Kidney (tissue), 14 donors: ENCODE measurements around the gene HDLBP. TPM values are rescaled to one million over a fixed set of nuclear protein-coding genes. Genes with fewer than 3 reads are reported as not detected.

Experiments
- DNase-seq, 5 donors: peaks; one replicate each; pipeline ENCODE4 v3.0.0-alpha.2; 2013 to 2020
- FAIRE-seq: peaks from 2 replicates; lab custom pipeline; 2012; peaks lifted over from hg19 to GRCh38; lab: Jason Lieb, UNC
- H3K27ac ChIP-seq, 2 donors: one replicate each; pipeline ENCODE4 v1.7.0; 2013; ENCODE audit warnings: low read depth in 2 of 2, low read length in 2 of 2, inconsistent platforms in 1 of 2
- H3K27me3 ChIP-seq: one replicate; pipeline ENCODE4 v1.7.1; 2013; ENCODE audit warnings: low read length, inconsistent platforms; ENCODE audit not compliant: control insufficient read depth, insufficient read depth
- H3K36me3 ChIP-seq, 3 donors: one replicate each; pipeline versions ENCODE4 v1.7.0 to v1.7.1; 2013; ENCODE audit warnings: low read length in 3 of 3, control low read depth in 1 of 3, inconsistent platforms in 1 of 3; ENCODE audit not compliant: insufficient read depth in 3 of 3, control insufficient read depth in 2 of 3
- H3K4me1 ChIP-seq, 3 donors: one replicate each; pipeline versions ENCODE4 v1.7.0 to v1.7.1; 2013; ENCODE audit warnings: low read length in 3 of 3, inconsistent platforms in 1 of 3, low read depth in 1 of 3; ENCODE audit not compliant: control insufficient read depth in 2 of 3, insufficient read depth in 2 of 3
- H3K4me3 ChIP-seq, 3 donors: one replicate each; pipeline versions ENCODE4 v1.7.0 to v1.8.1; 2013; ENCODE audit warnings: low read length in 3 of 3, control low read depth in 1 of 3, inconsistent platforms in 1 of 3
- H3K9ac ChIP-seq, 3 donors: one replicate each; pipeline versions ENCODE4 v1.7.0 to v1.7.1; 2013; ENCODE audit warnings: low read length in 3 of 3, control low read depth in 1 of 3, inconsistent platforms in 1 of 3
- H3K9me3 ChIP-seq, 3 donors: one replicate each; pipeline versions ENCODE4 v1.7.0 to v1.7.1; 2013; ENCODE audit warnings: low read length in 3 of 3, control low read depth in 1 of 3, inconsistent platforms in 1 of 3; ENCODE audit not compliant: control insufficient read depth in 2 of 3, insufficient read depth in 1 of 3
- intact Hi-C: fragments of 100-400 bp; cut with DNase I; formaldehyde crosslinking; loops from one replicate; pipeline ENCODE4 v1.11.1; 2022
- polyA plus RNA-seq: library from polyadenylated mRNA; stranded (reverse); fragments of 350-450 nt; fragmentation: Illumina TruSeq; extraction: RNeasy Lipid Tissue Mini Kit (QIAGEN cat#74804); gene quantifications from one replicate; pipeline ENCODE4 v1.2.3, GENCODE V29; 2014; ENCODE audit warnings: low read depth, low replicate concordance; ENCODE audit not compliant: insufficient read depth
- total RNA-seq: library from RNA; stranded (reverse); fragmentation: NEBNext Ultra II Directional; extraction: Animal tissue kit (Norgen Biotek cat#: 25700); gene quantifications from one replicate; pipeline ENCODE4 v1.2.1, GENCODE V29; 2021
- TF ChIP-seq, protein P1 (sequence below): IDR thresholded peaks from 3 replicates; pipeline ENCODE4 v1.5.1; 2012; ENCODE audit warnings: mild to moderate bottlenecking, moderate library complexity, borderline replicate concordance; ENCODE audit not compliant: insufficient read depth; ENCODE audit errors: extremely low read depth
- donor health status: control.
- donor health status: control.
- donor health status: control.
- donor health status: control.
- donor health status: control.
- donor health status: DM: yes; HTN: yes; CAD: no.
- donor health status: Normal renal cell carcinoma (clear cell type).

The HDLBP gene
- total and polyA plus RNA-seq, 2 donors from 2014 or later = 256 to 356 TPM

DNA sequence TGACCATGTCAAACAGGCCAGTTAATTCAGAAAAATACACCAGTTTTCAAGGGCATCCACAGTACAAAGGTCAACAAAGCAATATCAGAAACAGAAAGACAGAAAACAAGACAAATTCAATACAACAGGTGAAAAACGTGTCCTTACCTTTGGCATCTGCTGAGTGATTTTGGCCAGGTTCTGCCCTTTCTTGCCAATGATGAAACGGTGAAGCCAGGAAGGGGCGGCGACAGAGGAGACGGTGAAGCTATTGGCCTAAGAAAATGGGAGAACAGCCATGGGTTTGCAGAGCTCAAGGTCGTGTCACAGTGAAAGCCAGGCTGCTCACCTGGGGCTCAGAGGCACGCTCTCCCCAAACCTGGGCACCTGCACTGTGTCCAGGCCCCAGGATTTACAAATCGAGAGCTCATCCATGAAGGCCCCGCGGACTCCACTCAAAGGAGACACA, 60.5 kb downstream of the HDLBP start:
- H3K27ac ChIP-seq = no peak overlapping the region
- H3K9me3 ChIP-seq = no peaks in the 10 kb centered on the region
- intact Hi-C loops = no loop called here
- no peak overlapping the region for H3K4me3 ChIP-seq
- TF ChIP-seq, protein P1, sequence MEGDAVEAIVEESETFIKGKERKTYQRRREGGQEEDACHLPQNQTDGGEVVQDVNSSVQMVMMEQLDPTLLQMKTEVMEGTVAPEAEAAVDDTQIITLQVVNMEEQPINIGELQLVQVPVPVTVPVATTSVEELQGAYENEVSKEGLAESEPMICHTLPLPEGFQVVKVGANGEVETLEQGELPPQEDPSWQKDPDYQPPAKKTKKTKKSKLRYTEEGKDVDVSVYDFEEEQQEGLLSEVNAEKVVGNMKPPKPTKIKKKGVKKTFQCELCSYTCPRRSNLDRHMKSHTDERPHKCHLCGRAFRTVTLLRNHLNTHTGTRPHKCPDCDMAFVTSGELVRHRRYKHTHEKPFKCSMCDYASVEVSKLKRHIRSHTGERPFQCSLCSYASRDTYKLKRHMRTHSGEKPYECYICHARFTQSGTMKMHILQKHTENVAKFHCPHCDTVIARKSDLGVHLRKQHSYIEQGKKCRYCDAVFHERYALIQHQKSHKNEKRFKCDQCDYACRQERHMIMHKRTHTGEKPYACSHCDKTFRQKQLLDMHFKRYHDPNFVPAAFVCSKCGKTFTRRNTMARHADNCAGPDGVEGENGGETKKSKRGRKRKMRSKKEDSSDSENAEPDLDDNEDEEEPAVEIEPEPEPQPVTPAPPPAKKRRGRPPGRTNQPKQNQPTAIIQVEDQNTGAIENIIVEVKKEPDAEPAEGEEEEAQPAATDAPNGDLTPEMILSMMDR = no peak
- DNase-seq (peak in 1 of 5 donors; percentile 19), FAIRE-seq (no peak)
- peaks cover 17 to 66% (median 47%) of the 10 kb centered on the region in 3 donors for H3K36me3 ChIP-seq
- H3K4me1 ChIP-seq = no peaks in the 10 kb centered on the region
- no peak overlapping the region for H3K9ac ChIP-seq
- H3K27me3 ChIP-seq = no peaks in the 10 kb centered on the region

DNA sequence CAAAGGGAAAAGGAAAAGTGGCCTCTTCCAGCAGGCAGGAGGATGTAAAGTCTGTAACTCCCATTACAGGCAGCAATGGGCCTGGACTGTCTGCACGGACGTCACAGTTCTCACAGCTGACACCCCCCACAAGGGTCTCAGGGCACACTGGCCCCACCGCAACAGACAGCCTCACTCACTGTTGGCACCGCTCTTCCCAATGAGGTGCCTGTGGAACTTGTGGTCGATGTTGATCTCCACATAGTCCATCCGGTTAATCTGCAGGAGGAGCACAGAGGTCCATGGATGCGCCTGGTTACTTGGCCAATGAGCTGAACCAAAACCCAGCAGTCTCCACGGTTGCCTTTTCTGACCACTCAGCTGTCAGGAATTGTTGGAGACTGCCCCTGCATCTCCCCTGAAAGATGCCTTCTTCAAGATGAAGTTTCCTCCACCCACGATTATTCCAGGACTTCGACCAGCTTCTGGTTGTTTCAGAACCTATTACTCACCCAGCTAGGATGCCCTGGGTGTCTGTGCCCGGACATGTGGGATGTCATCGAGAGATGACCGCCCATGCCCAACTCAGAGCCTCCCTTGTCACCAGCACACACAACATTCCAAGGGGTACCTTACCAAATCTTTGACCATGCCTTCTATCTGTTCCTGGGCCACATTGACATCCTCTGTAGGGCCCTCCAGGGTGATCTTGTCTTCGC, 62.5 kb downstream of the HDLBP start:
- FAIRE-seq = no peak
- DNase-seq = no peak
- no peaks in the 10 kb centered on the region for H3K9me3 ChIP-seq

GRCh38 chr2:241249654-241250053, 65.8 kb downstream of the HDLBP start:
- H3K4me3 ChIP-seq = no peak overlapping the region
- FAIRE-seq = no peak
- peaks cover 13 to 83% (median 66%) of the 10 kb centered on the region in 3 donors for H3K36me3 ChIP-seq
- TF ChIP-seq, protein P1 = no peak
- DNase-seq = no peak
- no peak overlapping the region for H3K27ac ChIP-seq
- H3K4me1 ChIP-seq = no peaks in the 10 kb centered on the region
- intact Hi-C loops = no loop called here
- no peaks in the 10 kb centered on the region for H3K9me3 ChIP-seq
- no peaks in the 10 kb centered on the region for H3K27me3 ChIP-seq
- no peak overlapping the region for H3K9ac ChIP-seq

More for the DNA sequence above, 62.5 kb downstream of the HDLBP start:
- Histone ChIP-seq H3K27me3 (no peaks in the 10 kb centered on the region), H3K27ac (no peak overlapping the region), H3K4me1 (no peaks in the 10 kb centered on the region), H3K36me3 (peaks cover 21 to 86% (median 67%) of the 10 kb centered on the region in 3 donors), H3K4me3 (no peak overlapping the region), H3K9ac (no peak overlapping the region)
- TF ChIP-seq, protein P1 = no peak
- intact Hi-C loops = no loop called here
